Esophagus mucosa (tissue), 1 donor: ENCODE measurements around the gene SSBP4. TPM values are rescaled to one million over a fixed set of nuclear protein-coding genes. Genes with fewer than 3 reads are reported as not detected.
A peak's percentile ranks its signal among the peaks of the same experiment; 100 is the strongest.
"Not testable (repeated sequence)": the region's sequence is repeated elsewhere in the genome, so short reads cannot be mapped to it uniquely, and the experiment has no call there.

Experiments used
- ATAC-seq: fragments of 200-7000 bp; cut with Tn5 transposase; one replicate; pipeline ENCODE4 v1.9.1; 2020
- total RNA-seq: library from RNA; stranded (reverse); gene quantifications from one replicate; pipeline ENCODE4 v1.2.4, GENCODE V29; 2023
- donor health status: DM: yes; HTN: yes; CAD: no.

The SSBP4 gene
- total RNA-seq: 15.7 TPM

DNA sequence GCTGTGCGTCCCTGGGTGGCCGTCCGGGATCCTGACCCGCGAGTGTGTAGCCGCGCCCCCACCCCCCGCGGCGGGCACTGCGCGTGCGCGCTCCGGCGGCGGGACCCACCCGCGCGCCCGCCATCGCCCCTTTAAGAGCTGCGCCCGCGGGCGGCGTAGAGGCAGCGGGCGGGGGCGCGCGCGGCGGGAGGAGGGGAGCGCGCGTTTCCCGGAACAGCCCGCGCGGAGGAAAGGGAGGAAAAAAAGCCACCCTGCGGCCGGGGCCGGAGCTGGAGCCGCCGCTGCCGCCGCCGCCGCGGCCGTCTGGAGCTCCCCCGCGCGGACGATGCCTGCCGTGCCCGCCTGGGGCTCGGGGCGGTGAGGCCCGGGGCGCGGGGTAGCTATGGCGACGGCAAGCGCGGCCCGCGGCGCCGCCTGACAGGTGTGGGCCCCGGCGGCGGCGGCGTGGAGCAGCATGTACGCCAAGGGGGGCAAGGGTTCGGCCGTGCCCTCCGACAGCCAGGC is at the start of gene SSBP4:
SSBP4 (plus strand) TSS at position 204 of the 504 bp plus-strand sequence; CDS start at position 455, 251 bp downstream.
- peak; percentile 24 for ATAC-seq

DNA sequence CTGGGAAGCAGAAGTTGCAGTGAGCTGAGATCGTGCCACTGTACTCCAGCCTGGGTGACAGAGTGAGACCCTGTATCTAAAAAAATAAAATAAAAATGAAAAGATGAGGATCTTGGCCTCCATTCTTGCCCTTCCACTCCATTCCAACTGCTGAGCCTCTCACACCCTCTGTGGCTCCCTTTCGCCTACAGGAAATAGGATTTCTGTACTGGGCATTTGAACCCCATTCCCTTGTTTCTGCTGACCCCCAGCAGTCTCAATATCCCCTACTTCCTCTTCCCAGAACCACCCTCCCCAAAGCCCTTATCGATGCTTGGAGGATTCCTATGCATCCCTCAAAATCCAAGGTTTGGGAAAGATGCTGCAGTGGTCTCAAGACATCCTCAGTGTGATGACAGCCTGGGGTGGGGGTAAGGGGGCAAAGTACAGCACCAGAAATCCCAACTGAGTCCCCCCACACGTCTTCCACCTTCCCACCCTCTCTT is 45.7 kb upstream of the SSBP4 start:
- ATAC-seq: no peak

DNA sequence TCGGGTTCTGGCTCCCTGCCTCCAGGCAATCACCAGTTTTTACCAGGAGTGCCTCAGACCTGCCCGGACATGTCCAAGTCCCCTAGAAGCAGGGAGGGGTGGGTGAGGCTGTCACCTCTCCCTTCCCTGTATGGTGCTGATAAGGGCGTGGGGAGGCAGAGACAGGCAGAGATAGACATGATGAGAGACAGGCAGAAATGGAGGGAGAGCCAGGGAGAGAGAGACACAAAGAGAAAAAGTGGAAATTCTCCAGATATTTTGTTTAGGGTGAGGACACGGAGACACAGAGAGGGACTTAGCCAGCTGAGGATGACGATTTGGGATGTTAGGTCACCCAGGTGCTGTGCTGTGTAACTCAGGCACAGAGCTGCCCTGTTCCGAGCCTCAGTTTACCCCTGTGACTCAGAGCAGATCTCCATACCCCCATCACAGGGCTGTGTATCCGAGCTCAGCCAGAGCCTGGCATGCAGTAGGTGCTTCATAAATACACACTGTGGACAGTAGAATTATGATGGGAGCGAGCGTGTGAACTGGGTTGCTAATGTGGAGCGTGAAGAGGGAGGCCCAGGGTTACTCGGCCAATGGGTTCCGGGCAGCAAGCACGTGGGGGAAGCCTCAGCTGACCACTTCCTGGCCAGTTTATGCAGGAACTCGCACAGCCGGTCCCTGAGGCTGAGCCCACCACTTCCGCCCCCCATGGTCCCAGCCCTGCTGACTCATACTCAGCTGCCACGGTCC is 45.1 kb upstream of the SSBP4 start:
- ATAC-seq: peak; percentile 87

DNA sequence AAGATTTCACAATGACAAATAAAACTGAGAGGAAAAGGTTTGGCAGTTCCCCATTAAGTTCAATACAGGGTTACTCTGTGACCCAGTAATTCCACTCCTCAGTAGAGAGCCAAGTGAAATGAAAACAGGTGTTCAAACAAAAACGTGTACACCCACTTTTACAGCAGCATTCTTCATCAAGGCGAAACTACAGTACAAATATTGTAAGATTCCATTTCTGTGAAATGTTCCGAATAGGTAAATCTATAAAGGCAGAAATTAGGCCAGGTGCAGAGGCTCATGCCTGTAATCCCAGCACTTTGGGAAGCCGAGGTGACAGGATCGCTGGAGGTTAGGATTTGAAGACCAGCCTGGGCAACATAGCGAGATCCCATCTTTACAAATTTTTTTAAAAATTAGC is 42.2 kb upstream of the SSBP4 start:
- ATAC-seq: no peak

DNA sequence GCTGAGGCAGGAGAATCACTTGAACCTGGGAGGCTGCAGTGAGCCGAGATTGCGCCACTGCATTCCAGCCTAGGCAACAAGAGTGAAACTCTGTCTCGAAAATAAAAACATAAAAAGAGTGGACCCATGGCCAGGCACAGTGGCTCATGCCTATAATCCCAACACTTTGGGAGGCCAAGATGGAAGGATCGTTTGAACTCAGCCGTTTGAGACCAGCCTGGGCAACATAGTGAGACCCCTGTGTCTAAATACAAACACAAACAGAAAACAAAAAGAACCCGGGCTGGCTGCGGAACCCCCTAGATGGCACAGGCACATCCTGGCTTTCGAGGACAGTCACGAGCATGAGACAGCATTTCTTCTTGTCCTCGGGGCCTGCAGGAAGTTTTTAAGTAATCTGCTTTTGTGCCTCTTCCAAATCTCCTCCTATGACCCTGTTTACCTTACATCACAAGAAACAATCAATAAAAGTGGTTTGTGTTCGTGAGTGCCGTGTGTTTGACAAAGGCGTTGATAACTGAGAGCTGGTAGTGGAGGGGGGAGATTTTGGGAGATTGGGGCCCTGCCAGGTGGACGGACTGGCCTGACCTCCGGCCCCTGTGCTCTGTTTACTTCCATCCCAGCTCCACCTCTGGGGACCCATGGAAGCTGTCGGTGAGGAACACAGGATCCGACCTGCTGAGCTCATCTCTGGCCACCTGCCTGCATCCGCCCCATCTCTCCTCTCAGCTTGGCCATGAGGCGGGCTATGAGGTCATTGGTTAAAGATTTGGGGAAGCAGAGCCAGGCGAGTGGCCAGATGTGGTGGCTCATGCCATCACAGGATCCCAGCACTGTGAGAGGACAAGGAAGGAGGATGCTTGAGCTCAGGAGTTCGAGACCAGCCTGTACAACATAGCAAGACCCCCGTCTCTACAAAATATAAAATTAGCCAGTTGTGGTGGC is 39.1 kb upstream of the SSBP4 start:
- peak; percentile 76 for ATAC-seq

DNA sequence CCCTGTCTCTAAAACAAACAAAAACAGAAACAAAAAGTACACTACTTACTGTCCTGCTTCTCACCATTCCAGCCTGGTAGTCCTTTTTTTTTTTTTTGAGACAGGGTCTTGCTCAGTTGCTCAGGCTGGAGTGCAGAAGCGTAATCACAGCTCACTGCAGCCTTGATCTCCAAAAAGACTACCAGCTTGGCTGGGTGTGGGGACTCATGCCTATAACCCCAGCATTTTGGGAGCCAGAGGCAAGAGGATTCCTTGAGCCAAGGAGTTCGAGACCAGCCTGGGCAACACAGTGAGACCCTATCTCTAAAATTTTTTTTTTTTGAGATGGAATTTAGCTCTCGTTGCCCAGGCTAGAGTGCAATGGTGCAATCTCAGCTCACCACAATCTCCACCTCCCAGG is 38.4 kb upstream of the SSBP4 start:
- no peak for ATAC-seq

DNA sequence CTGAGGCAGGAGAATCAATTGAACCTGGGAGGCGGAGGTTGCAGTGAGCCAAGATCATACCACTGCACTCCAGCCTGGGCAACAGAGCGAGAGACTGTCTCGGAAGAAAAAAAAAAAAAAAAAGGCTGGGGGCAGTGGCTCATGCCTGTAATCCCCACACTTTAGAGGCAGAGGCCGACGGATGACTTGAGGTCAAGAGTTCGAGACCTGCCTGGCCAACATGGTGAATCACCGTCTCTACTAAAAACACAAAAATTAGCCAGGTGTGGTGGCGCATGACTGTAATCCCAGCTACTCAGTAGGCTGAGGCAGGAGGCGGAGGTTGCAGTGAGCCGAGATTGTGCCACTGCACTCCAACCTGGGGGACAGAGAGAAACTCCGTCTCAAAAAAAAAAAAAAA is 35.6 kb upstream of the SSBP4 start:
- not testable (repeated sequence) for ATAC-seq

DNA sequence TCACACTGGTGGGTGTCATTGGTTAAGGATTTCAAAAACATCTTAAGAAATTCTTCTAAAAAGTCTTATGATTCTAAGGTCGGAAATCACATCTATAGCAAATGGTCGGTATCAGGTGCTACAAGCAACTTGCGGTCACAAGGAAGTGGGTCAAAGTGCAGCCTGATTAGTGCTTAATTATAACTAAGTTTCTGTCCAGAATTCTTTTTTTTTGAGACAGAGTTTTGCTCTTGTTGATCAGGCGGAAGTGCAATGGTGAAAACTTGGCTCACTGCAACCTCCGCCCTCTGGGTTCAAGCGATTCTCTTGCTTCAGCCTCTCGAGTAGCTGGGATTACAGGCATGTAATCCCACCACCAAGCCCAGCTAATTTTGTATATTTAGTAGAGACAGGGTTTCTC is 34.4 kb upstream of the SSBP4 start:
- ATAC-seq: no peak

DNA sequence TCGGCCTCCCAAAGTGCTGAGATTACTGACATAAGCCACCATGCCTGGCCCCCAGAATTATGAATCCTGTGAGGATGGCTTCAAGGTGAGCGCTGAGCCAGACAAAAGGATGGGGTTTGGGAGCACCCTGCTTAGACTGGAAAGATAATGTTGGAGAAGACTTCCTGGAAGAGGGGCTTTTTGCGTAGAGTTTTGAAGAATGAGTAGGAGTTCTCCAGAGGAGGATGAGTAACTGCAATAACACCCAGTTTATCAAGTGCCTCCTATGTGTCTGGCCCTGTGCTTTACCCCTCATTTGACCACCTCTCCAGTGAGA is 33.9 kb upstream of the SSBP4 start:
- no peak for ATAC-seq

DNA sequence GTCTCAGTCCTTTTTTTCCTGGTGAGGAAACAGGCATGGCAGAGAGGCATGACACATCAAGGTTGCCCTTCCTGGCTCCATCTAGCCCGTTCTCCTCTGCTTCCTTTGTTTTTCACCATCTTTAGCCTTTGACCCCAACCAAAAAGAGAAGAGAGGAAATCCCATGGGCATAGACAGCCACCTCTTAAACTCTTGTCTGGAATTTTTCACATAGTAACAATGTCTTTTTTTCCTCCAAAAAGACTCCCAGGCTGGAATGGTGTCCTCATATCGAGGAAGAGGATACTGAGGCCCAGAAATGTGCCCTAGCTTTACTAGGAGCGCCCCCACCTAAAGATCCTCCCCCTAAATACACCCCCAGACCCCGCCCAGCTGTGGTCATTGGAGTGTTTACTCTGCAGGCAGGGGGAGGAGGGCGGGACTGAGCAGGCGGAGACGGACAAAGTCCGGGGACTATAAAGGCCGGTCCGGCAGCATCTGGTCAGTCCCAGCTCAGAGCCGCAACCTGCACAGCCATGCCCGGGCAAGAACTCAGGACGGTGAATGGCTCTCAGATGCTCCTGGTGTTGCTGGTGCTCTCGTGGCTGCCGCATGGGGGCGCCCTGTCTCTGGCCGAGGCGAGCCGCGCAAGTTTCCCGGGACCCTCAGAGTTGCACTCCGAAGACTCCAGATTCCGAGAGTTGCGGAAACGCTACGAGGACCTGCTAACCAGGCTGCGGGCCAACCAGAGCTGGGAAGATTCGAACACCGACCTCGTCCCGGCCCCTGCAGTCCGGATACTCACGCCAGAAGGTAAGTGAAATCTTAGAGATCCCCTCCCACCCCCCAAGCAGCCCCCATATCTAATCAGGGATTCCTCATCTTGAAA is 33.3 kb upstream of the SSBP4 start, which contains the start of gene GDF15:
GDF15 (plus strand) TSS at position 484 of the 868 bp plus-strand sequence; CDS start at position 516, 32 bp downstream.
- ATAC-seq: peak; percentile 34

DNA sequence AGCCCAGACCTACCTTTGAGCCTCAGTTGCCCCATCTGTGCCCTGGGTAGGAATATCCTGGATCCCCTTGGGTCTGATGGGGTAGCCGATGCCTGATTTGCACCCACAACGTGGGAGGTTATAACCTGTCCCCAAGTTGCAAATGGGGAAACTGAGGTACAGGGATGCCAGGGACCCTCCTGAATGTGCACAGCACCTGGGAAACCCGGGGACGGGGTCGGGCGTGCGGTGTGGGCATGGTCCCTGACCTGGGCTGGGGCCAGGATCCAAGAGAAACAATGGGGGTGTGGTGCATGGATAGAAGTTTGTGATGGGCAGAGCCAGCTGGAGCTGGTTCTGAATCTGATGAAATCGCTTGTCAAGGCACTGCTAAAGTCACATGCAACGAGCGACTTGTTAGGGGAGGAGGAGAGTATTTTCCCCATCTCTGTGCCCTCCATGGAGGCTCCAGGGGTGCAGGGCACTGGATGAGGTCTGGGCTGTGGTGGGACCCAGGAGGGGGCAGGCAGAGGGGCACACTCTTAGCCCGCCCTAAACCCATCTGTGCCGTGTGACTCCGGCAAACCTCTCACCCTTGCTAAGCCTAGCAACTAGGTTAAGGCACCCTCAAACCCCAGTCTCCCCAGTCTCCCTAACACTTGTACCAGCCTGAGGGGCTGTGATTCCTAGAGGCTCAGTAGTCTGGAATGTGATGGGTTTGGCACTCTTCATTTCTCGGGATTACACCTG is 32.5 kb upstream of the SSBP4 start:
- no peak for ATAC-seq

DNA sequence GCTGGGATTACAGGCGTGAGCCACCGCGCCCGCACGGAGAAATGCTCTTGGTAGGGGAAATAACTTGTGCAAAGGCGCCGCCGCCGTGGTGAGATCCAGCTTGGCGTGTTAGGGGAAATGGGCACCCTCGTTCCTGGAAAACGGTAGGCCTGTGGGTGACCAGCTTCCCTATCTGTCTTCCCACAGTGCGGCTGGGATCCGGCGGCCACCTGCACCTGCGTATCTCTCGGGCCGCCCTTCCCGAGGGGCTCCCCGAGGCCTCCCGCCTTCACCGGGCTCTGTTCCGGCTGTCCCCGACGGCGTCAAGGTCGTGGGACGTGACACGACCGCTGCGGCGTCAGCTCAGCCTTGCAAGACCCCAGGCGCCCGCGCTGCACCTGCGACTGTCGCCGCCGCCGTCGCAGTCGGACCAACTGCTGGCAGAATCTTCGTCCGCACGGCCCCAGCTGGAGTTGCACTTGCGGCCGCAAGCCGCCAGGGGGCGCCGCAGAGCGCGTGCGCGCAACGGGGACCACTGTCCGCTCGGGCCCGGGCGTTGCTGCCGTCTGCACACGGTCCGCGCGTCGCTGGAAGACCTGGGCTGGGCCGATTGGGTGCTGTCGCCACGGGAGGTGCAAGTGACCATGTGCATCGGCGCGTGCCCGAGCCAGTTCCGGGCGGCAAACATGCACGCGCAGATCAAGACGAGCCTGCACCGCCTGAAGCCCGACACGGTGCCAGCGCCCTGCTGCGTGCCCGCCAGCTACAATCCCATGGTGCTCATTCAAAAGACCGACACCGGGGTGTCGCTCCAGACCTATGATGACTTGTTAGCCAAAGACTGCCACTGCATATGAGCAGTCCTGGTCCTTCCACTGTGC is 30.9 kb upstream of the SSBP4 start:
- peak; percentile 89 for ATAC-seq

DNA sequence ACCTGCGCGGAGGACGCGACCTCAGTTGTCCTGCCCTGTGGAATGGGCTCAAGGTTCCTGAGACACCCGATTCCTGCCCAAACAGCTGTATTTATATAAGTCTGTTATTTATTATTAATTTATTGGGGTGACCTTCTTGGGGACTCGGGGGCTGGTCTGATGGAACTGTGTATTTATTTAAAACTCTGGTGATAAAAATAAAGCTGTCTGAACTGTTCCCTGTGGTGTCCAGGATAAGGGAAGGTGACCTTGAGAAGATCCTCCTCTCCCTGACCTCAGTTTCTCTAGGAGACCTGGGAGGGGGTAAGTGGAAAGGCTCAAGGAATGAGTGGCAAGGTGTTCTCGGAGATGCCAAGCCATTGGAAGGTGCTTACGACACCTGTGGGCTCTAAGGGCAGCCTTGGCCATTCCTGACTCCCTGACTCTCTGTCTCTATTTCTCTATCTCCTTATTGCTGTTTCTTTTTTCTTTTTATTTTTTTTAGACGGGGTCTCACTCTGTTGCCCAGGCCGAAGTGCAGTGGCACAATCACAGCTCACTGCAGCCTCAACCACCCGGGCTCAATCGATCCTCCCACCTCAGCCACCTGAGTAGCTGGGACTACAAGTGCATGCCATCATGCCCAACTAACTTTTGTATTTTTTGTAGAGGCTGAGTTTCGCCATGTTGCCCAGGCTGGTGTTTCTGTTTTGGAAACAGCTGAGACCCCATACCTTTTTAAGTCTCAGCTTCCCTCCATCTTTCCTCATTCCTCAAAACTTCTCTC is 30.1 kb upstream of the SSBP4 start:
- no peak for ATAC-seq

DNA sequence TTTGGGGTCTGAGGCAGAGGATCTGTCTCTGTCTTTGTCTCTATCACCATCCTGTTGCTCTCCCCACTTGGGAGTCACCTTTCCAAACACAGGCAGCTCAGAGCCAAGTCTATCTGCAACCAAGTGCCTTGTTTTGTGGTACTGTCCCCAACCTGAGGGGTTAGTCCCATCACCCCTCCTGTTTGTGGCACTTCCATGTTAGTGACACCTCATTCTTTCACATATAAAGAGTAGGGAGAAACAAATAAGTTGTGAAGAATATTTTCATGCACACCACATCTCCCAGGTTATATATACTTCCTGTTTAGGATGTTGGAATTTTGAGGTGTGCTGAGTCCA is 29.5 kb upstream of the SSBP4 start:
- no peak for ATAC-seq

DNA sequence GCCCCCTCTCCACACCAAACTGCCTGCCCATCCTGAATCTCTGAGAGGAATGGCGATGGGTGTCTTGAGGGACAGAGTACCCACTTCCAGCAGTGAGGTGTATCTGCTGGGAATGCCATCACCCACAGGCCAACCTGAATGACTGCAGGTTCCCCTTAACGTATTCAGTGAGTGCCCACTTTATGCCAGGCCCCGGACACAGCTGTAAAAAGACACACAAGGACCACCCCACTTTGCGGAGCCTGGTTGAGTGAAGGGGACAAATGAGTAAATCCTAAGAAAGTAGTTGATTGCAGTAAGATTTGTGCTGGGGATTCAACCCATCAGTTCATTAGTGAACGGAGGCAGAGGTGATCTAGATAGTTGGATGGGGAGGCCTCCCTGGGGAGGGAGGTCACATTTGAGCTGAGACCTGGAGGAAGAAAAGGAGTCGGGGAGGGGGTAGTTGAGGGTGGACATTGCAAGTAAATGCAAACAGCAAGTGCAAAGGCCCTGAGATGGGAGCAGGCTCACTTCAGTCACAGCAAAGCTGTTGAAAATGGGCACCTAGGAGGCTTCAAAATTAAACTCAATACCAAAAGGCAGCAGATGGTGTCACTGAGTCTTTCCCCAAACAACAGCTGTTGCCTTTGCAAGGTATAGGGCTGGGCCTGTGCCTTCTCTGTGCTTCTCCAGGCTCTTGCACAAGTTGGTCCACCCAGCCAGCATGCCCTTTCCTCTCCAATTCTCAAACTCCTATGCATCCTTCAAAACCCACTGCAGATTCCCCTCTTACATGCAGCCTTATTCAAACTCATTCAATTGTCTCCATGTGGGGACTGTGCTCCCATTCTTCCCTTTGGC is 28.9 kb upstream of the SSBP4 start:
- ATAC-seq: no peak

DNA sequence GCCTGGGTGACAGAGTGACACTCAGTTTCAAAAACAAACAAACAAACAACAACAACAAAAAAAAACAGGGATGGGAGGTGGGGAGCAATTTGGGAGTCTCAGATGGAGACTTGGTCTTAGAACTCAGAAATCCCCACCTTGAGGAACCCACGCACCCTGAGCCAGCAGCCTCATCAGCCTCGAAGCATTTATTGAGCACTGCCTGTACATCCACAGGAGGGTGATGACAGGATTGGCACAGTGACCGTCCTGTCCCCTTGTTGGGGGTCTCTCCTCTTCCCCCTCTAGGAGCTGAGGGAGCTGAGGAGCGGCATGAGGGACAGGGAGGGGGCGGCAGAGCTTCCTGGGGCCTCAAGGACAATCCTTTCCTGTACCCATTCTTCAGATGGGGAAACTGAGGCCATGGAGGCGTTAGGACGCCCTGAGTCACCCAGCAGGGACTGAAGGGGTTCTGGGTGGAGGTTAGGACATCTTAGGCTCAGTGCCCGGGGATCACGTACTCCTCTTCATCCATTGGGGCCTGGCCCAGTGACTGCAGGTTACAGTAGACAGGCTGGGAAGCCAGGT is 27.6 kb upstream of the SSBP4 start:
- no peak for ATAC-seq

DNA sequence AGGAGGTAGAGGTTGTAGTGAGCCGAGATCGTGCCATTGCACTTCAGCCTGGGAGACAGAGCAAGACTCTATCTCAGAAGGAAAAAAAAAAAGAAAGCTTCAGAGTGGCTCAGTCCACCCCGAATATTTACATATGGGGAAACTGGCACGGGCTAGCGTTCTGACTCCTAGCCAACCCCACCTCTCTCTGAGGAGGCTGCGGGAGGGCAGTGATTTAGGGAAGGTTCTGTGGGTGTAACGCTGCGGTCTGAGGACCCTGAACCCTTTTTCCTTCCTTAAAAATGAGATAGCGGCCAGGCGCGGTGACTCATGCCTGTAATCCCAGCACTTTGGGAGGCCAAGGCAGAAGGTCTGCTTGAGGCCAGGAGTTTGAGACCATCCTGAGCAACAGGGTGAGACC is 26.8 kb upstream of the SSBP4 start:
- no peak for ATAC-seq

DNA sequence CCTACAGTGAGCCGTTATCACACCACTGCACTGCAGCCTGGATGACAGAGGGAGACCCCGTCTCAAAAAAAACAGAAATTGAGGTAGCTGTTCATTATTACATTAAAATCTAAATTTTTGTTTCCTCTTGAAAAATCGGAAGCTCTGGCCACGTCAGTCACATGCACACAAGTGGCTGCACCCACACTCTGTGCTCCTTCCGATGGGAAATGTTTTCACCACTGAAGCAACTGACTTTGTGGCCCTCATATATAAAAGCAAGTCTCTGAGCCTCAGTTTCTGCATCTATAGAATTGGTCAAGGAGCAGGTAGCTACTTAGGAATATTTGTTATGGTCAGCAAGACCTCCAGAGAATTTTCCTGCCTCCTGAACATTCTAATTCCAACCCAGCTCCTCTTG is 26.3 kb upstream of the SSBP4 start:
- no peak for ATAC-seq

DNA sequence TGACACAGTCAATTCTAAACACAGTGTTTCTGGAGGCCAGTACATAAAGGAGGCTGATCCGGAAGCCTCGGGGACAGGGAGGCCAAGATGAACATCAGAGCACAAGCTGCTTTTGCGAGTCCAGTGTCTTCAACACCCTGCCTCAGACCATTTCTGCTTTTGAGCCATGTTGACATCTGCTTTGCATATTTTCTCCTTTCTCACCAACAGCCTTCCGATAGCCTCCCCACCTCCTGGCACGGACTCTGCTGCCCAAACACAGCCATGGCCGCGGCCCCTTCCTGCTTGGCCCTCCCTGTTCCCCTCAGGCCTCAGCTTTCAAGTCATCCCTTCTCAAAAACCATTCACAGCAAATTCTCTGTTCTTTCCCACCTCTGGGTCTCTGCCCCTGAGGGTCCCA is 25.4 kb upstream of the SSBP4 start:
- no peak for ATAC-seq
